Islet of Langerhans (tissue), 1 donor: ENCODE results near the gene RTN4R.
"Not testable (repeated sequence)": the region's sequence is repeated elsewhere in the genome, so short reads cannot be mapped to it uniquely, and the experiment has no call there.

ENCODE experiments used
- FAIRE-seq: peaks from one replicate; lab custom pipeline; 2011; peaks lifted over from hg19 to GRCh38; lab: Jason Lieb, UNC

The RTN4R gene

GRCh38 chr22:20268279-20269012, at the start of gene RTN4R:
Gene RTN4R, minus strand, starts transcription at chr22:20268318. Its CDS starts 226 bp downstream, at chr22:20268092.
- FAIRE-seq, result no peak

- FAIRE-seq, result not testable (repeated sequence)
These were observed 49.4 kb upstream of the RTN4R start for GRCh38 chr22:20317402-20318042.

- FAIRE-seq, result no peak
These were observed 48.8 kb upstream of the RTN4R start for GRCh38 chr22:20316844-20317401.

DNA sequence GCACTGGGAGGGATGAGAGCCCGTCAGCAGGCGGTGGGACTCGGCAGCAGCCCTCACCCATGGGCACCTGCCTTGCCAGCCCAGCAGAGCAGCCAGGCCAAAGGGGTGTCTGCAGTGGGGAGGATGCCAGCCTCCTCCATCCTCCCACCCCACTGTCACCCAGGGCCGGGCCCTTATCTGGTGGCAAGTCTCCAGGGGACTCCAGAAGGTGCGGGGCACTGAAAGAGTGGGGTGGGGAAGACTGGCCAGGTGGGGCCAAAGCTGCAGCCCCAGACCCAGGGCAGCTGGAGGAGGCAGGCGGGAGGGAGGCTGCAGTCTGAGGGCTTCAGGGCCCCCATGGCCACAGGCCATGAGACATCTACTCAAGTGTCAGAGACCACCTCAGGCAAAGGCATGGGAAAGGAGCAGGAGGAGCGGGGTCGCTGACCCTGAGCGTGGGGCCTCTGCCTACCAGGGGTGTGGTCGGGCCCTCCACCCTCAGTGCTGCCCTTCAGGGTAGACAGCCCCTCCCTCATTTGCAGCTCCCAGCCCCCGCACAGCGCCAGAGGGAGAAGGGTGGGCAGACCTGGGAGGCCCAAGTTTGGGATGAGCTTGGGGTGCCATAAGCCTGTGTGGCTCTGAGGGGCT, 48.2 kb upstream of the RTN4R start:
- FAIRE-seq, result no peak

DNA sequence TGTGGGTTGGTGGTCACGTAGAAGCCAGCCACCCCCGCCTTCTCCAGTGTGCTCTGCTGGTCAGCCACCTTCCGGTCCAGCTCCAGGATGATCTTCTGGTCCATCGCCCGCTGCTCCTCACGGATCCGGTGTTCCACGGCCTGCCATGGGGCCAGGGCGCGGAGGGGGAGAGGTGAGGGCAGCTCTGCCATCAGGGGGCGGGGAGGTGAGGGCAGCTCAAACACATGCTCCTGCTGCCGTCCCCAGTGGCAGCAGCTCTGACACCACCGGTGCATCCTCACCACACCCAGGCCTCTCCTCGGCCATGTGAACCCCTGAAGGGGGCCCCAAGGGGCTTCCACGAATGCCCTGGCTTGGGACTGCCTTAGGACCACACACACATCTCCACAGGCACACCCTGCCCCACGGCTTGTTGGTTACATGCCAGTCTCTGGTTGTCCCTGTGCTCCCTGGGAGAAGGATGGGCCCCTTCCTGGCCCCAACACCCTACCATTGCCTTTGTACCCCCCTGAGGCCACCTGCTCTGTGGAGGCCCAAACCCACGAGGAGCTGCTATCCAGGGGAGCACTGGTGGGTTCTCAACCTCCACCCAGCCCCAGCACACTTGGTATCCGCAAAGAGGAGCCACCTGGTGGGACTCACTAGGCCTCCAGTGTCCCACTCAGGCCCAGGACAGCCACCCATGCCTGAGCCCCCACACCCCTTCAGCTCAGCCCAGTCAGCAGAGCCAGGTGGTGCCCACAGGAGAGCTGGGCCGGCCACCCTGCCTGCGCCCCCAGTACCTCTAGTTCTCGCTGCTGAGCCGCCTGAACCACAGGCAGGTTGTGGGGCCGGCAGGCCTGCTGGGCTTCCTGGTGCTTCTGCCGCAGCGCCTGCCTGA, 47.5 kb upstream of the RTN4R start:
- FAIRE-seq, result no peak

GRCh38 chr22:20314741-20315336, 46.7 kb upstream of the RTN4R start:
- not testable (repeated sequence) for FAIRE-seq

DNA sequence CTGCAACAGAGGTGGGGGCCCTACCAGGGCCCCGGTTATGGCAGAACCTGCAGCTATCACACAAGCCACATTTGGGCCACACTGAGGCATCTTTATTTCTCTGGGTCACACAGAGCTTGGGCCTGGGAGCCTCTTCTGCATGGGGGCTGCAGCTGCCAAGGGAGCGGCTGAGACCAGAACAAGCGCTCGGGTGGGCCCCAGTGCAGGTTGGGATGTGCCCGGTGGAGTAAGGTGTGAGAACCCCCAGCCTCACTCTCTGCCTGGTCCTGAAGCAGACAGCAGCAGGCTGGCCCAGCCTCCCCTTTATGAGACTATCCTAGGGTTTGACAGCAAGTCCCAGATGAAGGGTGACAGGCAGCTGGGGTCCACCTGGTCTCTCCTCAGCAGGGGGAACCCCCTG, 46.1 kb upstream of the RTN4R start:
- not testable (repeated sequence) for FAIRE-seq

DNA sequence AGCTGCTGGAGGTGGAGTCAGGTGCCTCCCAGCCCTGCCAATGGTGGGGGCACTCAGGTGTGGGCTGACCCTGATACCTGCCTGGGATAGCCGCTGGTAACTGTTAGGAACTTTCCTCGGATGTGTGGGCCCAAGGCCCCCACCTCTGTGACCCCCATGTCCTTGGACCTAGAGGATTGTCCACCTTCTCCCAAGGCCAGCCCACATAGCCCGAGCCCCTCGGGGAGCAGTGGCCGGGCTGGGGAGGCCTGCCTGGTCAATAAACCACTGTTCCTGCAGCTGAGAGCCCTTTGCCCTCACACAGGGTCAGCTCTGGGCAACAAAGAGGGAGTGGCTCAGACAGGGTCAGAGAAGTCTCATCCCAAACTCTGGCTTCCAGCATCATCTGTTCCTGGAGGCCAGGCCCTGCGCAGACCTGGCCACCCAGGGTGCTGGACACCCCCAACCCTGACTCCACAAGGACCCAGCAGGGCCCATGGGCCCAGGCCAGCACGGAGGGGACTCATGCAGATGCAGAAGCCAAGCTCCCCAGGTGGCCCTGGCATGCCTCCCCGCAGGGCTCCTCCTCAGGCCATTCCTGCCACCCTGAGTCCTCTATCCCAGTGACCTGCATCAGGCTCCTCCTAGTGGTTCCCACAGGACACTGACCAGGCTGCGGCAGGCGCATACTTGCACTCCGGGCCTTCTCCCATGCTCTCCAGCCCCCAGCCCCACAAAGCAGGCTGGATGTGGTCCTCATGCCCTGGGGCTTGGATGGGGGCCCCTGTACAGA, 45.4 kb upstream of the RTN4R start:
- not testable (repeated sequence) for FAIRE-seq

DNA sequence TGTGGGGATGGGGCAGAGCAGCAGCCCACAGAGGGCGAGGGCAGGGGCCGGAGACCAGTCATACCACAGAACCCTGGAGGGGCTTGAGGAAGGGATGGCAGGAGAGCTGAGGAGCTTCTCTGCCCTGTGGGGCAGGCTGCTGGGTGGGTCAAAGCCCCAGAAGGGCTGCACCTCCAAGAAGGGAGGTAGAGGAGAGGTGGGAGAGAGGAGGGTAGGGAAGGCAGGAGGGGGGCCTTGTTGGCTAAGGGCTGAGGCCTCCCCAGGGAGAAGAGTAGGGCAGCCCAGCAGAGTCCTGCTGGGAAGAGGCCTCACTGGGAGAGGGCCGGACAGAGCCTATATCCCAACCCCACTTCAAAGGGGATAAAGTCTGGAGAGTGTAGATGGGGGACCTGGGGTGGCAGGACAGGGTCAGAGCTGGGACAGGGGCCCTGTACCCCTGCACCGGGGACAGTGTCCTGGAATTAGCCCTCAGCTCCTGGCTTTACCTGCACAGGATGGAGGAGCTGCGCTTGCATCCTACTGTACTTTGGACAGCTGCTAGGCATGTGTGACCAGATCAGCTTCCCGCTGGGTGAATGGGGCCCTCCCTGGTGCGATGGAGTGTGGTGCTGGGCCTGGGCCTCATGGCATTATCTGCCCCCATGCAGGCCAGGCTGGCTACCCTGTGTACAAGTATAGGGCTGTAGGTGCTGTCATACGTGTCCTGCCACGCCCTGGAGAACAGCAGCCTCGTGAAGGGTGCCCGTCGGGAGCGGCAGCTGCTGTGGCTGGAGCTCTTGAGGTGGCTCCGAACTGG, 44.5 kb upstream of the RTN4R start:
- FAIRE-seq, result no peak

- not testable (repeated sequence) for FAIRE-seq
These were observed 43.3 kb upstream of the RTN4R start for GRCh38 chr22:20311249-20312062.

- FAIRE-seq, result not testable (repeated sequence)
These were observed 42.7 kb upstream of the RTN4R start for GRCh38 chr22:20310773-20311172.

GRCh38 chr22:20310180-20310579, 42.1 kb upstream of the RTN4R start:
- FAIRE-seq, result not testable (repeated sequence)

DNA sequence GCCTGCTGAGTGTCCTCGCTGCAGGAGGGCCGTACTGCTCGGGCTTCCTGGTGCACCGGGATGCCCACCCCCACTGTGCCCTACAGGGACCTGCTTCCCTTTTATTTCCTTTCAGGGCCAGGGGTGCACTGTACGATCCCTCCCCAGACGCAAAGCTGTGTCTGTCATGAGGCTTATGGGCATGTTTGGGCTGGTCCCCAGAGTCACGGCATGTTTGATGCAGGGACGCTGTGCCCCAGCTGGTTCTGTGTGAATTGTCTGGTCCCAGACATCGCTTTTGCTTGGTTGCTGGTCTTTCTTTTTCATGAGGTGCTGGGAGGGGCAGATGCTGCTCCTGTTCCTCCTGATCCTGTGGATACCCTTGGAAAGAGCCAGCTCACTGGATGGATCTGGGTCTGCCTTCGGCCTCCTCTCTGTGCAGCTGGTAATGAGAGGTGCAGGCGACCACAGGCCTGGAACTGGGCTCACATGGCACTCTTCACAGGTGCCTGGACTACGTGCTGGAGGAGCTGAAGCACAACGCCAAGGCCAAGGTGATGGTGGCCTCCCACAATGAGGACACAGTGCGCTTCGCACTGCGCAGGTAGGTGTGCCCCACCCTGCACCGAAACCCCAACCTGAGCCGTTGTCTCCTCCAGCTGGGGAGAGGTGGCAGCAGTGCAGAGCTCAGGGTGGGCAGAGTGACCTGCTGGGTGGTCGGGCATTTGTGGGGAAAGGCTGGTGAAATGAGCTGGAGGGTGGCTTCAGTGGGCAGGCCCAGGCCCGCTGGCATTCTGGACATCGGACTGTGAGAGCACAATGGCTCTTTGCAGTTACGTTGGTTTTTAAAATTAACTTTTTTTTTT, 40.9 kb upstream of the RTN4R start:
- not testable (repeated sequence) for FAIRE-seq

GRCh38 chr22:20307448-20308447, 39.6 kb upstream of the RTN4R start:
- FAIRE-seq, result not testable (repeated sequence)

- not testable (repeated sequence) for FAIRE-seq
These were observed 38.7 kb upstream of the RTN4R start for GRCh38 chr22:20306646-20307447.
